GM23338 (cell line): ENCODE results near the gene BICDL1.

Source experiments
- CREB1 ChIP-seq: fragments of 250-450 bp; sonication (Bioruptor Pico); IDR thresholded peaks from 2 replicates; pipeline ENCODE4 v1.5.0; 2020; ENCODE audit warnings: low read depth, mild to moderate bottlenecking, moderate library complexity
- CTCF ChIP-seq, 2 experiments: fragments of 200-600 bp in 1 of 2; sonication (generic) in 1 of 2; conservative IDR thresholded peaks; 2 replicates each; pipeline versions ENCODE4 v1.5.1 to v1.6.1; 2016 to 2017; ENCODE audit warnings: antibody characterized with exemption in 2 of 2, low read depth in 2 of 2, mild to moderate bottlenecking in 2 of 2, moderate library complexity in 1 of 2
- ETS1 ChIP-seq: IDR thresholded peaks from 2 replicates; pipeline ENCODE4 v1.6.1; 2016; ENCODE audit warnings: antibody characterized with exemption
- EZH2 ChIP-seq: fragments of 200-600 bp; sonication (generic); IDR thresholded peaks from one replicate; pipeline ENCODE4 v1.8.0; 2017; ENCODE audit warnings: antibody characterized with exemption, mild to moderate bottlenecking, low read depth; ENCODE audit not compliant: unreplicated experiment
- EZH2phosphoT487 ChIP-seq: fragments of 200-600 bp; sonication (generic); IDR thresholded peaks from one replicate; pipeline ENCODE4 v1.8.1; 2018; ENCODE audit warnings: antibody characterized with exemption; ENCODE audit not compliant: unreplicated experiment
- JUNB ChIP-seq: IDR thresholded peaks from one replicate; pipeline ENCODE4 v1.6.1; 2016; ENCODE audit warnings: antibody characterized with exemption; ENCODE audit not compliant: unreplicated experiment
- NANOG ChIP-seq: IDR thresholded peaks from 2 replicates; pipeline ENCODE4 v1.6.1; 2016; ENCODE audit warnings: antibody characterized with exemption, borderline replicate concordance
- POLR2AphosphoS5 ChIP-seq: IDR thresholded peaks from 2 replicates; pipeline ENCODE4 v1.6.1; 2016; ENCODE audit warnings: antibody characterized with exemption, low read depth
- REST ChIP-seq: IDR thresholded peaks from one replicate; pipeline ENCODE4 v1.6.1; 2018; ENCODE audit warnings: antibody characterized with exemption; ENCODE audit not compliant: unreplicated experiment
- STAT1 ChIP-seq: IDR thresholded peaks from one replicate; pipeline ENCODE4 v1.6.1; 2016; ENCODE audit warnings: antibody characterized with exemption; ENCODE audit not compliant: unreplicated experiment
- ZNF114 ChIP-seq: fragments of 250-450 bp; sonication (Bioruptor Pico); IDR thresholded peaks from 2 replicates; pipeline ENCODE4 v1.5.0; 2020; ENCODE audit warnings: mild to moderate bottlenecking, moderate library complexity
- ZNF331 ChIP-seq: fragments of 250-450 bp; sonication (Bioruptor Pico); IDR thresholded peaks from 2 replicates; pipeline ENCODE4 v1.5.0; 2020; ENCODE audit warnings: low read depth, mild to moderate bottlenecking, moderate library complexity
- ZNF462 ChIP-seq: fragments of 250-450 bp; sonication (Bioruptor Pico); IDR thresholded peaks from 2 replicates; pipeline ENCODE4 v1.5.0; 2020; ENCODE audit warnings: mild to moderate bottlenecking, moderate library complexity

GRCh38 chr12:120024193-120024592, 35.2 kb downstream of the BICDL1 start:
- TF ChIP-seq CTCF (conservative IDR thresholded peaks at IDR 0.05; ENCODE audit: low read depth in 2 of 2), result no peak
- no peak for TF ChIP-seq POLR2AphosphoS5
- TF ChIP-seq EZH2, result no peak
- no peak for TF ChIP-seq REST
- TF ChIP-seq JUNB, result no peak
- TF ChIP-seq ETS1, result no peak
- no peak for TF ChIP-seq EZH2phosphoT487
- TF ChIP-seq NANOG, result no peak
- TF ChIP-seq ZNF114 (CRISPR knock-in tag), result no peak
- no peak for TF ChIP-seq ZNF462 (CRISPR knock-in tag)
- TF ChIP-seq CREB1 (CRISPR knock-in tag), result no peak
- TF ChIP-seq STAT1, result no peak
- TF ChIP-seq ZNF331 (CRISPR knock-in tag), result no peak
